CD4-positive, alpha-beta T cell treated with Interleukin-4 for 4 hours (primary cell): ENCODE measurements around the gene PNMA1.

Experiments
- DNase-seq: peaks from one replicate; pipeline ENCODE4 v3.0.0-alpha.2; 2020

Gene PNMA1, protein sequence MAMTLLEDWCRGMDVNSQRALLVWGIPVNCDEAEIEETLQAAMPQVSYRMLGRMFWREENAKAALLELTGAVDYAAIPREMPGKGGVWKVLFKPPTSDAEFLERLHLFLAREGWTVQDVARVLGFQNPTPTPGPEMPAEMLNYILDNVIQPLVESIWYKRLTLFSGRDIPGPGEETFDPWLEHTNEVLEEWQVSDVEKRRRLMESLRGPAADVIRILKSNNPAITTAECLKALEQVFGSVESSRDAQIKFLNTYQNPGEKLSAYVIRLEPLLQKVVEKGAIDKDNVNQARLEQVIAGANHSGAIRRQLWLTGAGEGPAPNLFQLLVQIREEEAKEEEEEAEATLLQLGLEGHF

DNA sequence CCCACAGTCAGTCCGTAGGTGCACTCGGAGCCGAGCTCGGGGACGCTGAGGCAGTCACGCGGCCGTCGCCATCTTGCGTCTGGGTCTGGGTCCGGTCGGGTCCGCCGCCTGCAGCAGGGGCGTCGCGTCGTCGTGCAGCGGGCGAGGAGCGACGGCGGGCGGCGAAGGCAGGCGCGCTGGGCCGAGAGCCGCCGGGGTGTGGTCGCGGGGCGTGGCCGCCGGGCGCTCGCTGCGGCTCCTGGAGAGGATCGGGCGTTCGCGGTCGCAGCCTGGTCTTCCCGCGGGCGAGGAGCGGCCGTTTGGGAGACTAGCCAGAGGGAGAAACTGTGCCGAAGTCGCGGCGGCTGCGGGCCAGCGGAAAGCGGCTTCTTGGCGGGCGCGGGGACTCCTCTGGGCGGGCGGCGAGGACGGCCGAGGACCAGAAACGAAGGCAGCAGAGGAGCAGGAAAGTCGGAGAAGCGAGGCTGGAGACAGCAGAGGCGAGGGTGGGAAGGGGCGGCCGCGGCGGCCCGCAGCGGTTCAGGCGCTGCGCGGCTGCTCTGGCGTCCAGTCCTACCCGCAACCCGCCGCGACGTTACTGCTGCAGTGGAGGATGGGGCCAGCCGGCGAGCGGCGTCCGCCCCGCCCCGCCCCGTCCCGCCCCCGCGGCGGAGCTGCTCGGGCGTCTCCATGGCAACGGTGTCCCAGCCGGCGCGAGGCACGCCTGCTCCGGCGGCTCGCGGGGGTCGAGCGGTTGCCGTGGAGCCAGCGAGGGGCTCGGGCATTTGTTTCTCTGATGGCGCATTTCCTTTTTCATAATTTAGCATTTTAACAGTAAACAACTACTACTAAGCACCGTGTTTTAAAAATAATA is at the start of gene PNMA1:
PNMA1 (minus strand) TSS at position 582 of the 853 bp plus-strand sequence. CDS start 745 bp downstream, outside the sequence.
- peak; percentile 80 for DNase-seq

DNA sequence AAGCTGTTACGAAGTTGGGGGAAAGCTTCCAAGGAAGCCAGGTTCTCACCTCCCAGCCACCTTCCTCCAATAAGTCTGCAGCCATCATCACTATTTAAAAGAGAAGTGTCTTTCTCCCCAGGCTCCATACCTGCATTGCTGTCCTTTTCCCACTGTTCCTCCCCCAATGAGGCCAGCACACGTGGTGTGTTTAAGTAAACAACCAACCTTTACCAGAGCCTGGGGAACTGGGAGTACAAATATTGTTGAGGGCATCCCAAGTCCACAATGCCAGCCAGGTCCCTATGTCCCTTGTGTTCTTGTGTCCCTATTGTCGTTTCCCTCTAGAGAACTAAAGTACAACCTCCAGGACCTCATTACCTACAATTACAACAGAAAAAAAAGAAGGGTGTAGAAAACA is 49.2 kb upstream of the PNMA1 start:
- DNase-seq = no peak

DNA sequence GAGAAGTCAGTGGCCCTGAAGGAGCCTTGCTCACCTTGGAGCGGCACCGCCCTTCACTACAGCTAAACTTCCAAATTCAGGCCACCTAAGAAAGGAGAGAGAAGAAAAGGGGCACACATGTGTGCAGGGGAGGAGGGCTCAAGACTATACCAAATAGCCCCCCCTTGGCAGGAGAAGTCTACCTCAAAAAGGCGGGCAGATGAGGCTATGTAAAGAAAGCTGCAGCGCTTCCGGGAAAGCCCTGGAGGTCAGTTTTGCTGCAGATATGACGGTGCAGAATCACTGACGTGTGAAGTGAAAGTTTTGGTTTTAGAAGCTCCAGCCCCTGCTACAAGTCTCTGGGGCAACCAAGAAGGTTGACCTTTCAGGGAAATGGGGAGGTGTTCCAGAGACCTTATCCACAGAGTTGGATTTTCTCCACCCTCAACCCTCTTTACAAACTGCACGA is 48.2 kb upstream of the PNMA1 start:
- DNase-seq = no peak

DNA sequence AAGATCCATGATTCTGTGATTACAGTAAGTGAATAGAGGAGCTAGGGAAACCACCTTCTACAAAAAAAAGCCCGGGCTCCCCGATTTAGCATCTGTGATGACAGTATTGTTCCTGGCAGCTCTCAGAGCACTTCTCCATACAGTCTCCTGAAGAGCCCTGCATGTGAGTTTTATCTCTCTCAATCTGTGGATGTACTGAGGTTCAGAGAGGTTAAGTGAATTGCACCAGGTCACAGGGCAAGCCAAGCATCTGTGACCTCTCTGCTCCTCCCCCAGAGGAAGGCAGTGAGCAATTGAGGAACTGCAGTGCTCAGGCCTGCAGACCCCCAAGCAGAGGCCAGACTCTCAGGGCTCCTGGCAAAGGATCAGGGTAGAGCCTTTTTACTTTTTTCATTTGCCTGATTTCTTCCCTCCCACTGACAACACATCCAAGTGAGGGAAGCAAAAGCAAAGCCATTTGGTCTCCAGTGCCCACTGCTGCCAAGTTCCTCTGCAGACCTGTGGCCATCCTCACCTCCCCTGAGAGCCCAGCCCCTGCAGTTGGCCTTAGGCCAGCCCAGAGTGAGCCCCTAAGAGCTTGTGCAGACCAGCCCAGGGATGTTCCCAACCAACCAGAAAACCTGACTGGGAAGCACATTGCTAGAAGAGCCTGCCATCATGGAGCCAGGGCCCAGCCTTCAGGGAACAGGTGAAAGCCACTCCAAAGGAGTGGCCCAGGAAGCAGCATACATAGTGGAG is 47.6 kb upstream of the PNMA1 start:
- no peak for DNase-seq

DNA sequence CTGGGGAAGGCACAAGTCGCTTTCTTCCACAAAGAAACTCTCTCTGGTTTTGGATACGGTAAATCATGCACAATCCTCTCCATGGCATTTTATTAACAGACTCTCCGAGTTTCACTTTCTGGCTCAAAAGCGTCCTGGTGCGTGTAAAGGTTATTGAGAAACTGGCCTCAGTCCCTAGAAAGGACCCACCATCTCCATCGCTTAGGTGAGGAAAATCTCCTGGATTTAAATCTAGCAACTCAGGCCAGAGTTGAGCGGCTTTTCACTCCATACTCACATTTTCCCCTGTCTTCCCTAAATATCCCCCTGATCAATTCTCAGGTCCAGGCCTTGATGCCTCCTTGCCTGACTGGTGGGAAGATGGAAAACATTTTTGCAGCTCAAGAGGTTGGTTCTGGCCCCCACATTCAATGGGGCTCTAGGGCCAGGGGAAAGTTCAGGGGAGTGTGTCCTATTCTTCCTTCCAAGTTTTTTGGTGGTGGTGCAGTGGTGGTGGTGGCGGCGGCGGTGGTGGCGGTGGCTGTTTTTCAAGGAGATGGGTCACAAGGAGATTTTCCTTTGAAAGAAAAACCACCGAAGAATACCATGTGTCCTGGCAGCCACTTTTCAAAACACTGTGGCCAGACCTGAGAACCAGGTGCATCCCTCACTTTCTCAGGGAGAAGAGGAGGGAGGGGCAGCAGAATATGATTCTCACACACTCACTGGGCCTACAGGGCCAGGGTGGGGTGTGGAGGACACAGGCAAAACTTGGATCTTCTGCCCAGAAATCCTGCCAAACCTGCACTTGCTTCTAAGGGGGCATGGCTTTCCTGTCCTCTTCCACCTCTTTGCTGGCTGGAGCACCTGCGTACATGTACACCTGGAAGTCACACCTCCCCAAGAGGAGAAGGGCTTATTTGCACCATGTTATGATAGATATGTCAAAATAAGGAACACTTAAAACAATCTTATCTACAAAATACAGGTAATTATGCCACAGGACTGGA is 46.7 kb upstream of the PNMA1 start:
- DNase-seq = no peak

DNA sequence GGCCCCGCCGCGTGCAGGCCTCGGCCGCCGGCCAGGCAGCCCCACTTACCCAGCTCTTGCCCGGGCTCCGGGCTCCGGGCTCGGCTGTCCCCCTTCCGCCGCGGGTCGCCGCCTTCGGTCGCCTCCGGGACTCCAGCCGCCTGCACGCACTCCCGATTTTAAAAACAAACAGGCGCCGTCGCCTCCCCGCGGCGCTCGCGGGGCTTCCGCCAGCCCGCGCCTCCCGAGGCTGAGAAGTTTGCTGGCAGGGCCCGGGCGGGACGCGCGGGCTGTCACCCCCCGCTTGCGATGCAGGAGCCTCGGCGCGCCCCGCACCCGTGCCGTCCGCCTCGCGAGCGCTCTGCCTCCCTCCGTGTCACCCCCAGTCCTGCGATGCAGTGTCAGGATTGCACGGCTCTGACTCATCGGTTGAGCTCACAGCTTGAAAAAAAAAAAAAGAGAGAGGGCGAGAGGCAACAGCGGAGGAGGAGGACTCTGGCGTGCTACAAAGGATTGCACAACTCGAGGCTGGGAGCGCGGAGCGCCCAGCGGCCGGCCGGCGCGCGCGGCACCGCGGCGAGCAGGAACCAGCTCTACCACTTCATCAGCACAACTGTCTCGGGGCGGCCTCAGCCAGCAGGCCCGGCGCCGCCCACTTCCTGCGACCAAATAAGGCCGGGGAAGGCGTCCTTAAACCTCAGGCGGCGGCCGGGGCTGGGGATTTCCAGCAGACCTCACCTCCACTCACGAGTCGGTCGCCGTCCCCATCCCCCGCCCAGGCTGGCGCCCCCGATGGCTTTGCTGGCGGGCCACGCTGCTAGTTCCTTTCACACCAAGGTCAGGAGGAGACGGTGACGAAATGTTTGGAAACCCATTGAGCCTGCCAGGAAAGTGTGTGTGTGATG is 45.8 kb upstream of the PNMA1 start:
- DNase-seq = peak; percentile 96

DNA sequence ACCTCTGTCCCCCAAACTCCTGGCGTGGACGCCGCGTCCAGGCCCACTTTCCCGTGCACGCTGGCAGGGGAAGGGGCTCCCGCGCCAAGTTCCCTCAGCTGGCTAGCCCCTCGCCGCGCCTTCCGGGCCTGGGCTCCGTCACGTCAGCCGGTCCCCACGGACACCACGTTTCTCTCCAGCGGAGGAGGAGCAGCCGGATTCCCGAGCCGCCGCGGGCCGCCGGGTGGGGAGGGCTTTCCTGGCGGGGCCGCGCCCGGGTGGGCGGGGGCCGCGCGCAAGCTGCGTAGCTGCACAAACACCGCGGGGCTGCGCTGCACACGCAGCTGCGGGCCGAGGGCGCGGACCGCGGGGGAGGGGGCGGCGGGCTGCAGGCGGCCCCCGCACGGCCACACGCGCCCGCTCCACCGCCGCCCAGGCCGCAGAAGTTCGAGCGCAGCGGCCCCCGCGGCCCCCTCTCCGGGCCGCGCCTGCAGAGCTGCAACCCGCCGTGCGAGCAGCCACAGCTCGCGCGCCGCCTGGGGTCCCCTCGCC is 45.1 kb upstream of the PNMA1 start:
- DNase-seq = peak; percentile 36

DNA sequence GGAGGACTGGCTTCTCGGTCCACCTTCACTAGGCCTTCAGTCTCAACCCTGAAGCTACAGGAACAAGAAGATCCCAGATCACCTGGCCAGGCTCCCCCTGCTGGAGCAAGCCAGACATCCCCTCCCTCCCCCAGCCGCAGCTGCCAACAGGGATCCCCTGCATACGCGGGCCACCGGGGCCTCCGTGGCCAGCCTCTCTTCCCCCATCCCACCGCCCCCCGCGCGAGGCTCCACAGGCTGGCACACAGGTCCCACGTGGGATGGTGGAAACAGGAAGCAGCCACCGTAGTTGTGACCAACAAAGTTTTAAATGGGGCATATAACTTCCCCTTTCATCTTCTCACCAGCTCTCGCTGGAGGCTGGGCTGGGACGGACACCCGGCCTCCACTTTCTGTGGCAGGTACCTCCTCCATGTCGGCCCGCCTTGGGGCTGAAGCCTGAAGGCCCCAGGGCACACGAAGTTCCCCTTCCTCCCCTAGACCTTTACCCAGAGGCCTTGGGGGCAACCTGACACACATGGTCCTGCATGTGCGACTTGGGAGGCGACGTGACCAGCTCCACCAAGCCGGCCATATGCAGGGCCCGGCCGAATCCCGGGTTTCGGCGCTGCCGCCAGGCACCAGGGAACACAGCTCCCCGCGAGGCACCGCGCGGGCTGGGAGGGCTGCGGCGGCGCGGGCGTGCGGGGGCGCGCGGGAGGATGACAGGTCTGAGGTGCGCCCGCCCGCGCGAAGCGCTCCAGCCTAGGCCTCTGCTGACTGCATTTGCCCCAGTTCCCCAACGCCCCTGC is 44.4 kb upstream of the PNMA1 start:
- peak; percentile 63 for DNase-seq

DNA sequence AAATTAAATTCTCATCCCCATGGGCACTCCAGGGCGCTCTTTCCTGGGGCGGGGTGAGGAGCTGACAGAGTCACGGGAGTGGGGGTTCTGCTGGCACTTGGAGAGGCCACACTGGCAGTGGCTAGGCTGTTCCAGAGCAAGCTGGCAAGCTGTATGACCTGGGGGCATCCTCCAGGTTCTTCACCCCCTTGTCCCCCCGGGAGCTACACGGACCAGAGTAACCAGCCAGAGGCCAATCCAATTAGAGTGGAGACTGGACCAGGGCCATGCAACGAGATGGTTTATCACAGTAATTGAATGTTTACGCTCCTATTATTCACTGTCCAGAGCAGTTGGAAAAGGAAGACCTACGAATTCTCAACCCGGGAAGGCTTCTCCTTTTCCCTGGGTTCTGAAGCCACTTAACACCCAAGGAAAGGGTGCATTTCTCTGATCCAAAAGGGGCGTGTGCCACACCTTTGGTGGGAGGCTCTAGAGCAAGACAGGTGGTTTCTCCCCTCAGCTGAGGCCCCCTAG is 43.8 kb upstream of the PNMA1 start:
- DNase-seq = no peak

DNA sequence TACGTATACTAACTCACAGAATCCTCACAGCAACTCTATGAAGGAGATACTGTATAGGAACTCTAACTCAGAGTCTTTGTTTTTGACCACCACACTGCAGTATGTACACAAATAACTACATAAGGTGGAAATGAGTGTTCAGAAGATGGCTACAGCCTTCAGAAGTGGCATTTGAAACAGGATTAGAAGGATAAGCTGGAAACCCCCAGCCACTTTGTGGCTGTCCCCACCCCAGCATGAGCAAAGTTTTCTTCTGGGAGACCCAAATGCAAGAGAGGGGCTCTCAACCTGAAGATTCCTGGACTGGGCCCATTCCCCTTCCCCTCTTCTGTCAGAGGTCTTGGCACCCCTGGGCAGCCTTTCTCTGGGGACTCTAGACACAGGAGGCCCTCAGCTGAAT is 43.2 kb upstream of the PNMA1 start:
- no peak for DNase-seq

DNA sequence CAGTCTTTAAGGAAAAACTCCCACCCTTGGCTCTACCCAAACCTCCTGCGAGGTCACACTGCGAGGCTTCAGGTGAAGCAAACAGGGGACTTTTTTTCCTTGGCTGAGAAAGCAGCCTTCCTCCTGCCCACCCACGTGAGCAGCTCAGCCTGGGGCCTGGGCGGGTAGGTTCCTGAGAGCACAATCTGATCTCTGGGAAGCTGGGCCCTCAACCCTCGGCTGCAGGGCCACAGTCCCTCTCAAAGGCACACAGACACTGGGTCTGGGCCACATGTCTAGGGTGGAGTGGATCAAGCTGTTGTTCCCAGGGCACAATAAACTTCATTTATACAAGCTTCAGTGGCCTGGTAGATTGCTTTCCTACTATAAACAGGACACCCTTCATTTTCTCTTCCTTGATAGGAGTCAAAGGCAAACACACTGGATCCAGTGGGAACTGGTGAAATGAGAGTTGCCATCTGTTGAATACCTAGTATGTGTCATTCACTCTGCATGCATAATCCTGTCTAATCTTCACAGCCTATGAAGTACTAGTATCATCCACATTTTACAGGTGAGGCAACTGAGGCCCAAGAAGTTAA is 41.3 kb upstream of the PNMA1 start:
- no peak for DNase-seq

DNA sequence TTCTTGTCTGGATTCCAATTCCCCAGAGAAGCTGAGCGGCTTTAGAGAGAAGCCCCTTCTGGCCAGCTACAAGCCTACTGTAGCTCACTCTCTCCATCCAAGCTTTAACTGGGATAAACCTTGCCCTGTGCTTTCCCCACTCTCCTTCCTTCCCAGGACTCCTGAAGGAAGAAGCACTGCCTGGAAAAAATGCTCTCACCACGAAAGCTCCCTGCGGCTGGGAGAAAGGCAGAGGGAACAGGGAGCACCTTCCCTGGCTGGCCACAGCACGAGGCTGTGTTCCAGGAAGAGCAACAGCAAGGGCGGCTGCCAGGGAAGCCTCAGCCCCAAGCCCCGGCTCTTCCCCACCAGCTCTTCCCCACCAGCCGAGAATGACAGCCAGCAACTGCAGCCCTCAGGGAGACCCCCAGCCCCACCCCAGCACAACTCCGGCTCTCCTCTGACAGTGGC is 40.8 kb upstream of the PNMA1 start:
- DNase-seq = no peak

DNA sequence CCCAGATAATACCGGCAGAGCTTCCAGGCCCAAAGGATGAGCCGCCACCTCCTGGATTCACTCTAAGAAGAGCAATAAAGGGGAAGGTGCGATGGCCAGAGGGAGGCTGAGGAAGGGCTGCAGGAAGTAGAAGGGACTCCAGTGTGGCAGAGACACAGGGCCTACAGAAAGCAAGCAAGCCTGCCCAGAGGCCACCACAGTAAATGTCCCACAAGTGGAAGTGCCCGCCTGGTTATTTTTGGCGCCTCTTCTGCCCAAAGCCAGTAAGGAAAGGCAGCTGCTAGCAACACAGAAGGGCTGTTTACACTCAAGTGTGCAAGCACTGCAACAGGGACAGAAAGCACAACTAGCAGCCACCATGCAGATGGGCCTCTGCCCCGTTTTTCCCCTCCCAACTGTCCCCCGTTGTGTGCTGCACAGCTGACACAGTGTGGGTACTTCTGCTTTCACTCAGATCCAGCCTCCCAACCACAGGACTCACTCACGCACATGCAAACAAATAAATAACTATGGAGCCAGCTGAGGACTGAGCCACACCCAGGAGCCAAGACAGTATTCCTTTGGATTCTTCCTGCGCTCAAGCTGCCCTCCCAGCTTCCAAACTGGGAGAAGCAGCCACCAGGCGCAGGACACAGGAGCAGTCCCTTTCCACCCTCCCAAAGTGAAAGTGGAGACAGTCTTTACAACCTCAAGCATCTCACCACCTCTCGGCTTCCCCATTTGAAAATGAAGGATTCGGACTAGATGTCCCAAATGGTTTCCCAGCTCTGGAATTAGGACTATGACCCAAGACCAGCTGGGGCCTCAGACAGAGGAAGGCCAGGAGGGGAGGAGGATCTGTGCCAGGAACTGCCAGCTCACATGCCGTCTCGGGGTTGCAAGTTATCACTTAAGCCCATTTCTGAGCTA is 40.0 kb upstream of the PNMA1 start:
- DNase-seq = peak; percentile 34

DNA sequence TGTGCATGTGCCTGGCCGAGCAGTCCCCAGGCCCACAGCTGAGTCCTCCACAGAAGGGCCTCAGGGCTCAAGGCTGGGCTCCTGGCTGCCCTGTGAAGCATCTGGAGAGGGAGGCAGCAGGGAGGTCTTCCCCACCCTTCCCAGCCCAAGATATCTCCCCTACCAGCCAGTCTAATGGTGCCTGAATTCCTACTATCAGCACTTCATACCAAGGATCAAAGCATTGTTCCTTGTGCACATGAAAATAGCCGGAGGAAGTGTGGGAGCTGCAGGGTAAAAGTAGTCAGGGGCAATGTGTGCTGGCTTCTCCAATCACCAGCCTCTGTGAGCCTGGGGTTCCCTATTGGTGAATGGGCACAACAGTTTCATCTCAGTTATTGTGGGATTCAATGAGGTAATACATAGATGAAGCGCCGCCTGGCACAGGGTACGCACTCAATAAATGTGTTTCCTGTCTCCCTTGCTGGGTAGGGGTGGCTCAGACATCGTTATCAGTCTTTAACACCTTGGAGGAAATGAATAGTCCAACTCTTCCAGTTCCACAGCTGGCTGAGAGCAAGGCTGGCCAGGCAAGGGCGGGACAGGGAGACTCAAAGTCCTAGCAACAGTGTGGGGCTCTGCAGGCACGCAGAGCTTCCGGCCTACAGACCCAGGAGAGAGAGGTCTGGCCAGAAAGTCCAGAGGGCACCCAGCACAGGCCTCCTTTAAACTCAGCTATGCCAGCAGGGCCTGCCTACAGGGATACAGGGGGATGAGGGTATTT is 39.1 kb upstream of the PNMA1 start:
- peak; percentile 42 for DNase-seq

DNA sequence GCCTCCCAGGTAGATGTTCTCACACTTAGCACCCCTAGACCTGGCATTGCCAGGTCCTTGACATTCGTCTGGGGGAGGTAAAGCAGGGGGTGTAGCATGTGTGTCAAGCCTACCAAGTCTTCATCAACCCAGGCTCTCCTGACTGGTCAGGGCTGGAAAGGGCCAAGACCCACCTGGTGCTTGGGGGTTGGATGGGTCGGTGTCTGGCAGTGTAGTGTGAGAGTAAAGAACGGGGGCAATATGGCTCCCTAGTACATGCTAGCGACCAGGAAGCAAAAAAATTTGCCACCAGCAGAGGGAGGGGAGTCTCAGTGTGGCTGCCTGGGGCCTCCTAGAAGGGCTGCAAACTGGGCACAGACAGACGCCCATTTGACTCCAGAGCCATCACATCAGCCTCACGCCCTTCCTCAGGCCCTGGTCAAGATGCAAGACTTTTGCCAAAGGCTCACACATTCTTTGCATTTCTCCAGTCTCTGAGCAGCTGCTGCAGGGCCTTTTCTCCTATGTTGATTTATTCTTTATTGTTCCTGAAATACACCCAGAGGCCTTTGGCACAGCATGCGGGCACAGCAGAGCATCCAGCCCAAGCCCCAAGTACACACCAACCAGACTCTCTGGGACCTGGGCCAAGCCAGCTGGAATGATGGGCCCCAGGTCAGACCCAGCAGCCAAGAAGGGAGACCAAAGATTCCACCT is 38.3 kb upstream of the PNMA1 start:
- DNase-seq = peak; percentile 46

DNA sequence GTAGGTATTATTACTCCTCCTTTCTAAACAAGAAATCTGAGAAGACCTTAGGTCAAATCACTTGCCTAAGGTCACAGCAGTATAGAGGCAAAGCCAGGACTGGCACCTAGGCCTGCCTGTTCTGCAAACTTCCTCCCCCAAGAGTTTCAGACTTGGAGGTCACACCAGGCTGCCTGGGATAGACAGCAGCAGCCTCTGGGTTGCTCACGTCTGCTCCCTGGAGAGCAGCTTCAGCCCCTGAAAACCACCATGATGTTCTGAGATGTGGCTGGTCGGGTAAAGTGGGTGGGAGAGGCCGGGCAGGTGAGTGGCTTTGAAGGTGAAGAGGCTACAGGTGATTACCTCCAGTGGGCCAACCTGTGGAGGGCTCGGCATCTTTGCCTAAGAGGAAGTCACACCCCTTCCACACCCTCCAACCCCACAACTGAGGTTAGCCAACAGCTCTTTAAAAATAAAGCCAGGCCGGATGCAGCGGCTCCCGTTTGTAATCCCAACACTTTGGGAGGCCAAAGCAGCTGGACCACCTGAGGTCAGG is 37.0 kb upstream of the PNMA1 start:
- no peak for DNase-seq
